Measurements from ENCODE around the gene HAL.

- TF ChIP-seq CTCF (IDR thresholded peaks at IDR 0.05; ENCODE audit: borderline replicate concordance, extremely low read depth, low read length, poor library complexity, severe bottlenecking) (no peak), EZH2 (IDR thresholded peaks at IDR 0.05; ENCODE audit: borderline replicate concordance, low read depth, low read length, severe bottlenecking) (no peak)
These were observed 19.7 kb downstream of the HAL start for GRCh38 chr12:95976416-95976832.

All from DND-41 (cell line).